ENCODE results near the gene SDHAF2. TPM values are rescaled to one million over a fixed set of nuclear protein-coding genes. Genes with fewer than 3 reads are reported as not detected.
"Not testable (repeated sequence)": the region's sequence is repeated elsewhere in the genome, so short reads cannot be mapped to it uniquely, and the experiment has no call there.

SDHAF2 gene
- 10 to 100 TPM; 36.6 to 53.0 (median 48.4) TPM for total RNA-seq

DNA sequence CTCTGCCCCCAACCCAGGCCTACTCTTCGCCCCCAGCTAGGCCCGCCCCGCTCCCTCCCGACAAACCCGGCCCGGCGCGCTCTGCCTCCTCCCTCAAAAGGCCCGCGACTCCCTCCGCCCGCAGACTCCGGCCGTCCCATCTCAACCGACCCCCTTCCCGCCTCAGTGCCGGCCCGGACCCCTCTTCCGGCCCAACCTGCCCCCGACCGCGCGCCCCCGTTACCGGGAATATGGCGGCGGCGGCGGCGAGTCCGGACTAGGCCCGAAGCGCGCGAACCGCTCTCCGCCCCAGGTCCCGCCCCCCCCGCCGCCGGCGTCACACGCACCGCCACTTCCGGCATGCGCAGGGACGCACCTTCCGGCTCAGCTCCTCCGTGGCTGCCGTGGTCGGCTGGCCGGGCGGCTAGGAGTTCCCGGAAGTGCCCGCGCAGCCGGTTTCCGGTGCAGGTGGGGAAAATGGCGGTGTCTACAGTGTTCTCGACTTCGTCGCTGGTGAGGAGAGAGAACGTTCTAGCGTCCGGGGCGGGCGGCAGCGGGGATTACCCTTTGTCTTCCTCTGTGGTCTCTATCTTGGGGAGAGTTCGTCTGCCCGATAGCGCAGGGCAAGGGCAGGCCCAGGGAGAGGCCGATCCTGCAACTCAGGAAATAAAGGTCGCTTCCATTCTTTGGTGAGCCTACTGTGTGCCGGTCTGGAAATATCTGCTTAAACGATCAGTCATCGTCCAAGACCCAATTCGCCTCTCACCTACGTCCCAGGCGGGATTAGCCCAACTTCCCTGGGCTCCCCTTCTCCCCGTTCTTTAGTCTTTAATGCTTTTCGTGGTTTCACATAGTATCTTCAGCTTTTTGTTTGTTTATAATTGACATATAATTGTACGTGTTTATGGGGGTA is at the start of gene SDHAF2, which contains the start of gene CPSF7:
TSS of gene SDHAF2 (plus strand) at position 434 of the 892 bp plus-strand sequence. CDS start at position 457, 23 bp downstream.
TSS of gene CPSF7 (minus strand) at position 285 of the 892 bp plus-strand sequence. CDS start 740 bp downstream, outside the sequence.
- Histone ChIP-seq H3K36me3 (peaks cover 34% of the 10 kb centered on the region), H3K9me3 (no peaks in the 10 kb centered on the region), H3K27ac (peak within 1 kb of the TSS; percentile 99), H3K27me3 (no peaks in the 10 kb centered on the region), H3K4me3 (peak within 1 kb of the TSS; percentile 86), H3K4me1 (peaks cover 38% of the 10 kb centered on the region)
- TF ChIP-seq POLR2A (IDR thresholded peaks at IDR 0.05): peak; percentile 20 to 85
- TF ChIP-seq, protein P1, sequence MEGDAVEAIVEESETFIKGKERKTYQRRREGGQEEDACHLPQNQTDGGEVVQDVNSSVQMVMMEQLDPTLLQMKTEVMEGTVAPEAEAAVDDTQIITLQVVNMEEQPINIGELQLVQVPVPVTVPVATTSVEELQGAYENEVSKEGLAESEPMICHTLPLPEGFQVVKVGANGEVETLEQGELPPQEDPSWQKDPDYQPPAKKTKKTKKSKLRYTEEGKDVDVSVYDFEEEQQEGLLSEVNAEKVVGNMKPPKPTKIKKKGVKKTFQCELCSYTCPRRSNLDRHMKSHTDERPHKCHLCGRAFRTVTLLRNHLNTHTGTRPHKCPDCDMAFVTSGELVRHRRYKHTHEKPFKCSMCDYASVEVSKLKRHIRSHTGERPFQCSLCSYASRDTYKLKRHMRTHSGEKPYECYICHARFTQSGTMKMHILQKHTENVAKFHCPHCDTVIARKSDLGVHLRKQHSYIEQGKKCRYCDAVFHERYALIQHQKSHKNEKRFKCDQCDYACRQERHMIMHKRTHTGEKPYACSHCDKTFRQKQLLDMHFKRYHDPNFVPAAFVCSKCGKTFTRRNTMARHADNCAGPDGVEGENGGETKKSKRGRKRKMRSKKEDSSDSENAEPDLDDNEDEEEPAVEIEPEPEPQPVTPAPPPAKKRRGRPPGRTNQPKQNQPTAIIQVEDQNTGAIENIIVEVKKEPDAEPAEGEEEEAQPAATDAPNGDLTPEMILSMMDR (IDR thresholded peaks at IDR 0.05): no peak
- TF ChIP-seq EP300 (IDR thresholded peaks at IDR 0.05): no peak
- TF ChIP-seq POLR2AphosphoS5 (IDR thresholded peaks at IDR 0.05): peak; percentile 45 to 88 (median 81)
- DNase-seq (ENCODE audit: low spot score in 2 of 2): peak; percentile 97 to 98
- under 1% methylated on average over 74 of the region's 82 CpGs for WGBS

DNA sequence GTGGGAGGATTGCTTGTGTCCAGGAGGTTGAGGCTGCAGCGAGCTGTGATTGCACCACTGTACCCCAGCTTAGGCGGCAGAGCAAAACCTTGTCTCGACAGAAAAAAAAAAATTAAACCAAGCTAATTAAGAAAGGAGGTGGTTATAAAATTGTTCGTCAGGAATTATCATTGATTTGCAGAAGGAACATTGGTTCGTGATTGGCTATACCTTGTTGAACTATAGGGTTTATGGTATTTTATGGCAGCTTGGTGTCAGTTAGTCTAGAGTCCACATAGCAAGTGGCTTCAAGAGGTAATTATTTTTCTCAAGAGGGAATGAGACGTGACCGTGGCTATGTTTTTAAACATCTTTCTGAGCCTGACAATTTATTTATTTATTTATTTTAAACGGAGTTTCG is 49.0 kb upstream of the SDHAF2 start:
- no peaks in the 10 kb centered on the region for H3K9me3 ChIP-seq
- H3K4me3 ChIP-seq: no peak overlapping the region
- peaks cover 1% of the 10 kb centered on the region for H3K36me3 ChIP-seq
- peaks cover 34% of the 10 kb centered on the region for H3K4me1 ChIP-seq
- no peaks in the 10 kb centered on the region for H3K27me3 ChIP-seq
- no peak overlapping the region for H3K27ac ChIP-seq
- WGBS: 95% methylated on average over 9 of the region's 9 CpGs
- no peak for TF ChIP-seq EP300 (IDR thresholded peaks at IDR 0.05)
- TF ChIP-seq POLR2AphosphoS5 (IDR thresholded peaks at IDR 0.05): no peak
- TF ChIP-seq, protein P1 (IDR thresholded peaks at IDR 0.05): no peak
- TF ChIP-seq POLR2A (IDR thresholded peaks at IDR 0.05): no peak
- peak in 1 of 2 donors; percentile 24 for DNase-seq (ENCODE audit: low spot score in 2 of 2)

DNA sequence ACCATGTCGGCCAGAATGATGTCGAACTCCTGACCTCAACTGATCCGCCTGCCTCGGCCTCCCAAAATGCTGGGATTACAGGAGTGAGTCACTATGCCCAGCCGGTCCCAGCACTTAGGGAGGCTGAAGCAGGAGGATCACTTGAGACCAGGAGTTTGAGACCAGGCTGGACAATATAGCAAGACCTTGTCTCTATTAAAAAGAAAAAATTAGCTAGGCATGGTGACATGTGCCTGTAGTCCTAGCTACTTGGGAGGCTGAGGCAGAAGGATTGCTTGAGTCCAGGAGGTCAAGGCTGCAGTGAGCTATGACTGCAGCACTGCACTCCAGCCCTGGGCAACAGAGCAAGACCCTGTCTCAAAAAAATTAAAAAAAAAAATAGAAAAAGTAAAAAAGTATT is 46.1 kb upstream of the SDHAF2 start:
- not testable (repeated sequence) for H3K4me3 ChIP-seq; H3K27ac ChIP-seq; H3K27me3 ChIP-seq; H3K36me3 ChIP-seq; DNase-seq (ENCODE audit: low spot score in 2 of 2); H3K9me3 ChIP-seq
- peaks cover 20% of the 10 kb centered on the region for H3K4me1 ChIP-seq
- WGBS: 91% methylated on average over 5 of the region's 5 CpGs

- TF ChIP-seq EP300 (IDR thresholded peaks at IDR 0.05): no peak
- no peak for TF ChIP-seq POLR2AphosphoS5 (IDR thresholded peaks at IDR 0.05)
- TF ChIP-seq, protein P1 (IDR thresholded peaks at IDR 0.05): no peak
- no peak for TF ChIP-seq POLR2A (IDR thresholded peaks at IDR 0.05)
- H3K27me3 ChIP-seq: no peaks in the 10 kb centered on the region
- H3K4me1 ChIP-seq: peaks cover 13% of the 10 kb centered on the region
- DNase-seq (ENCODE audit: low spot score in 2 of 2): no peak
- no peak overlapping the region for H3K4me3 ChIP-seq
- no peak overlapping the region for H3K27ac ChIP-seq
- 77% methylated on average over 15 of the region's 15 CpGs for WGBS
- no peaks in the 10 kb centered on the region for H3K36me3 ChIP-seq
- H3K9me3 ChIP-seq: no peaks in the 10 kb centered on the region
Observed at GRCh38 chr11:61384271-61385242, 45.4 kb upstream of the SDHAF2 start.

- Histone ChIP-seq H3K27me3 (no peaks in the 10 kb centered on the region), H3K9me3 (no peaks in the 10 kb centered on the region), H3K4me3 (no peak overlapping the region), H3K27ac (no peak overlapping the region), H3K36me3 (peaks cover 4% of the 10 kb centered on the region), H3K4me1 (peaks cover 27% of the 10 kb centered on the region)
- no peak for TF ChIP-seq POLR2AphosphoS5 (IDR thresholded peaks at IDR 0.05)
- TF ChIP-seq, protein P1 (IDR thresholded peaks at IDR 0.05): no peak
- no peak for TF ChIP-seq EP300 (IDR thresholded peaks at IDR 0.05)
- TF ChIP-seq POLR2A (IDR thresholded peaks at IDR 0.05): no peak
- DNase-seq (ENCODE audit: low spot score in 2 of 2): no peak
- 81% methylated on average over 1 of the region's 1 CpG for WGBS
Observed at GRCh38 chr11:61390161-61390560, 39.8 kb upstream of the SDHAF2 start.
